ENCODE results near the gene DCUN1D1.

Gene DCUN1D1

DNA sequence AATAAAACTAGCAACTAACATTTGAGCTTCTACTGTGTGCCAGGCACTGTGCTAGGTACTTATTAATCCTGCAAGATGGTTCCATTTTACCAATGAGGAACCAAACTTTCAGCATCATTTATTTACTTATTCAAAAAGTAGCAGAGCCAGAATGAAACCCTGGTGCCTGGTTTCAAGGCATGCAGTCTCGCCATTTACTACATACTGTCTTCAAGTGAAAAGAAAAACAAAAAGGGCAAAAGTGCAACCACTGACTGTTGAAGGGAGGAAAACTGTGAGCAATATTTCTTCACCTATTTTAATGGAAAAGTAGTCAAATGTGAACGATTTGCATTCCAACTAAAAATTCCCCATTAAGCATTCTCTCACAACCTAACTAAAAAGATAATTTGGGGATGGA is 8.7 kb downstream of the DCUN1D1 start:
- DNase-seq = no peak

DNA sequence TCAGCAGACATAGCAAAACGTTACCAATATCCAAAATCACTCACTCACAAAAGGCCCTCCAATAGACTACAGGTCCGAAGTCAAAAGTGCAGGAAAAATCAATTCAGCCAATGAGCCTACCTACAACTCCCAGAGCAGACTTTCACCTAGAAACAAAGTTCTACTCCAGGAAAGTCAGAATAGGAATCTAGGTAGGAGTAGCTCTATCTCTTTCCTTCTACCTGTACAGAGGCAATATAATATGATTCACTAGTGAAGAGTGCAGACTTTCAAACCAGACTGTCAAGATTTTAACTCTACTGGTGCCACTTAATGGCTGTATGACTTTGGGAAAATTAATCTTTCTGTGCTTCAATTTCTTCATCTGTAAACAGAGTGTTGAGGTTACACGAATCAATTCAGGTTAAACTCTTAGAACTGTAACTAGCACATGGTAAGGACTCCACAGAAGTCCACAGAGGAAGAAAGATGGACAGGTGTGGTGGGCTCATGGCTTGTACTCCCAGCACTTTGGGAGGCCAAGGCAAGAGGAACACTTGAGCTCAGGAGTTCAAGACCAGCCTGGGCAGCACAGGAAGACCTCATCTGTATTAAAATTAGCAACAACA is 9.4 kb downstream of the DCUN1D1 start:
- DNase-seq = no peak

DNA sequence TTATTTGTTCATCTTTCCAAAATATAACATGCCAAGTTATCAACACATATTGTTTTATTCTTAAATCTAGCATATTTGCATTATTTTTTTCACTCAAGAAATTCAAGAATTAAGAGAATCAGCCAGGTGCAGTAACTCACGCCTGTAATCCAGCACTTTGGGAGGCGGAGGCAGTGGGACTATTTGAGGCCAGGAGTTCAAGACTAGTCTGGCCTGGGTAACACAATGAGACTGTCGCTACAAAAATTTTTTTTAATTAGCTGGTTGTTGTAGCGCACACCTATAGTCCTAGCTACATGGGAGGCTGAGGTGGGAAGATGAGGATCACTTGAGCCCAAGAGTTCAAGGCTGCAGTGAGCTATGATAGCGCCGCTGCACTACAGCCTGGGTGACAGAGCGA is 10.5 kb downstream of the DCUN1D1 start:
- DNase-seq = no peak

DNA sequence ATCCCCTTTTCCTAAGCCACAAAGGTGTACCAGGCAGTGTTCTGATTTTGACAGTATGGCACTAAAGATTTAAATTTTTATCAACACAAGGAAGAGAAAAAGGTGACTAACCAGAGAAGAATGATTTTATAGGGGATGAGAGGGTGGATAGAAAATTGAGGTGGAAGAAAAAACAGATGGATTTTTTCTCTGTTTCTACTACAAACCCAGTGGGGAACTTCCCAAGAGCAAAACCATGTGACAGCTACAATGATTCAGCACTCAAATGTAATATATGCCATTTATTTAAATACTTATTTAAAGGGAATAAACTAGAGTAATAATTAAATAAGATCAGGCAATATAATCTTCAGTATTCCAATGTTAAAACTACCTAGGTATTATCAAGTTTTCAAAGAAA is 11.1 kb downstream of the DCUN1D1 start:
- no peak for DNase-seq

DNA sequence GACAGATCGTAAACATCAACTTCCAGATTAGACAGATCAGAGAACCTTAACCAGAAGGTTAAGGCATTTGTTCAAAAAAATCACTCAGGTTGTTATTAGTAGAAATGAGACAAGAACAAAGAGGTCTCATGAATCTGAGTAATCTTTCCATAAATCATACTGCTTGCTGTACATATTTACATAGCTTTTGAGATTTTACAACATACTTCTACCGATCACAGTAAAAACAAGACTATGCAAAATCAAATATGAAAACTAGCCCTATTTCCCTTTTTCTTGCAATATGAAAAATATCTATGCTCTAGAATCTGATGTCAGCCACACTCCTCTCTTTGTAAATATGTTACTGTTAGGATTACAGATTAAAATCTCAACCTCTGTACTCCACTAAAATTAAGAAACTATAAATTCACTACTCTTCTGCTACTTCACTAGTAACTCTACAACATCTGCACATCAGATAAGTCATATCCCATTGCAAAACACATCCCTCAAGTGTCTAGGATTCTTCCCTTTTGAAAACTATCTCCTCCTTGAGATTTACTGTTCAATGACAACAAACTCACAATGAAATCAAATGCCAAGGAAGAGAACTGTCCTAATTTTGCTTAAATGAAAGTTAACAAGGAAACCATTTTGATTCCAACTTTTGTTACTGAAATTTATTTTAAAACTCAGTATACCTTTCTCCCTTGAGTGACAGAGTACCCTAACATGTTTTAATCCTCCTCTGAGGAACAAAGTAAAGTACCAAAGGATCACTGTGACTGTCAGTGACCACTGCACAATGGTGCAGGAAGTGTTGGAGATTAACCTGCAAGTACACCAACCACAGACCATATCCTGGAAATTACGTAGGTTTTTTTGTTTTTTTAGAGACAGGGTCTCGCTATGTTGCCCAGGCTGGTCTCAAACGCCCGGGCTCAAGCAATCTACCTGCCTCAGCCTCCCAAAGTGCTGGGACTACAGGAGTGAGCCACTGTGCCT is 12.8 kb downstream of the DCUN1D1 start:
- DNase-seq = no peak

DNA sequence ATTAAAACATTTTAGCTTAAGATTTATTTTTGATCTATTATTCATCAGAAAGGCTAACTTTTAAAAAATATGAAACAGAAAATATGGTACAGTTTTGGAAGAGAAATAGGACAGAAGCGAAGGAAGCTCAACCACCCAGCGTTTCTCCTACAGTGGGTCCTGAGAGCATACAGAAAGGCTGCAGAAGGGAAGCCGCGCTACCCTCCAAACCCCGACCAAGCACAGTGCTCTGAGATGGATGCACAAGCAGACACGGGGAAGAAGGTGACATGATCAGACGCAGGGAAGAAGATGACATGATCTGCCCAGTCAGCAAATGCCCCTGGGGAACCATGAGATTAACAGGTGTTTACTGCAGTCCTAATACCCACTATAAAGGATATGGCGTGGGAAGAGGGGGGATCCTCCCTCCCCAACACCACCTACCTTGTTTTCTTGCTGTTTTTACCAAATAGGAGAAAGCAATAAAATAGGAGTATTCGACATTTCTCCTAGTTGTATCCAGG is 14.4 kb downstream of the DCUN1D1 start:
- no peak for DNase-seq

DNA sequence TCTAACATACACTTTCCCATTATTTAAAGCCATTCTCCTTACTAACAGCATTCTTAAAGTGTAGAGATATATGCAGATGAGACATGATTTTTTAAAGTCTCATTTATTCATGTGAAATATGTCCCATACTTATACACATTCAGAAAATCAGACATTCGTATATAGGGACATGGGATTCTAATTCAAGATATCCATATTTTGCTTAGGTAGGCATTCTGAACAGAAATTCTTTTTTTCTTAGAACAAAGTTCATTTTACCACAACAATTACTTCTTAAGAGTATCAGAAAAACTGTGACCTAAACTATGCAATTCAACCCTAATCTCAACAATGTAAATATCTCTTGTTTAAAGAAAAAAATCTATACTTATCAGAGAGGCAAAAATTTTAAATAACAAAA is 16.2 kb downstream of the DCUN1D1 start:
- no peak for DNase-seq

DNA sequence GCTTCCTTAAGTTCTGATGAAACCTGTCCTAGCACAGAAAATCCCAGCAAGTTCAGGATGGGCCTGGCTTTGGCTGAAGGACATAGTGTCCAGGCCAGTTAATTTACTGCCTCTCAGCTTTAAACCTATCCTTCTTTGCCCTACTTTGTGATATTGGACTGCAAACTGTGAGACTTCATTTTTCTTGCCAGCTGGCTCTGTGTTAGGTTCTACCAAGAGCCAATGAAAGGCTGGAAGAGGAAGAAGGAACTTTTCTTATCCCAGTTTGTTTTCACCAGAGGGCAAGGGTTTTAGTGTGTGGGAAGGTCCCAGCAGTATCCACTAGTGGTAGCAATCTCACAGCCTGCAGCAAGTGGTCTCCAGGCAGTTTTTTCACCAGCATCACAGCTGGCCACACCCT is 18.2 kb downstream of the DCUN1D1 start:
- no peak for DNase-seq

DNA sequence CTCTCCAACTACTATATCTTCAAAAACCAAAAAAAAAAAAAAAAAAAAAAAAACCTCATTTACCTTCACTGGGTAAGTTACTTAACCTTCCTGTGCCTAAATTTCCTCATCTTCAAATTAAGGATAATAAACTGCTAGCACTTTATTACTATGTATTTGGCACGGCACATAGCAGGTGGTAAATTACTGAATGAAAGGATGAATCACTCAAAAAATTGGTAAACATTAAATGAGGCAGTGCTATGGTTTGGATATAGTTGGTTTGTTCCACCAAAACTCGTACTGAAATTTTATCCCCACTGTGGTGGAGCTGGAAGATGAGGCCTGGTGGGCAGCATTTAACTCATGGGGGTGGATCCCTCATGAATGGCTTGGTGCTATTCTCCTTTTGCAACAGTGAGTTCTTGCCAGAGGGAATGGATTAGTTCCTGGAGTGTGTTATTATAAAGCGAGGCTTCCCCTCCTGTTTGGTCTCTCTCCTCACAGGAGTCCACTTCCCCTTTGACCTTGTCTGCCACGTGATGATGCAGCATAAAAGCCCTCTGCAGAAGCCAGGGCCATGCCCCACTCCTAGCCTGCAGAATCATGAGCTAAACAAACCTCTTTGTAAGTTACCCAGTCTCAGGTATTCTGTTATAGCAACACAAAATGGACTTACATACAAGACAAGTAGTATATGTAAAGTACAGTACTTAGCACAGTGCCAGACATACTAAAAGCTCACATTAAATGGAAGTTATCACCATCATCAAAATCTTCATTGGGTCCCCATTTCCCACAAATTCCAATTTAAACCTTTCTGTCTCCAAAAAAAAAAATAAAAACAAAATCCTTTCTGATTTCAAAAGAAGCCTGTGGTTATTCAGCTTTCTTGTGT is 20.6 kb downstream of the DCUN1D1 start:
- DNase-seq = no peak

DNA sequence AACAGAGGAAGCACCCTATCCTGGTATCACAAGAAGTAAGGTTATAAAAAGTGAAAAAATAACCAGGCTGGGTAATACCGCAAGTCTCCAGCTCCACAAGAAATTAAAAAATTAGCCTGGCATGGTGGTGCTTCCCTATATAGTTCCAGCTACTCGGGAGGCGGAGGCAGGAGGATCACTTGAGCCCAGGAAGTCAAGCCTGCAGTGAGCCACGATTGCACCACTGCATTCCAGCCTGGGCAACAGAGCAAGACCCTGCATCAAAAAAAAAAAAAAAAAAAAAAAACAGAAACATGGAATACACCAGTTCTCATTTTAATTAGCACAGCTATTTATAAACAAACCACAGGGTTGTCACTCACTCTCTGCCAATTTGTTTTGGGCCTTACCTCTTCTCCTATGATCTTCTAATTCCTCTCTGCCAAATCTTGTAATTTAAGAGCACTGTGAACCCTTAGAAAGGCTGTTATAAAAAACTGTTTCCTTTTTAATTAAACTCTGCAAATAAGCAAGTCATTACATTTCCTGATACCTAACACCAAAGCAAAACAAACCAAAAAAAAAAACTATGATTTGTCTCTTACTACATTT is 22.6 kb downstream of the DCUN1D1 start:
- no peak for DNase-seq

DNA sequence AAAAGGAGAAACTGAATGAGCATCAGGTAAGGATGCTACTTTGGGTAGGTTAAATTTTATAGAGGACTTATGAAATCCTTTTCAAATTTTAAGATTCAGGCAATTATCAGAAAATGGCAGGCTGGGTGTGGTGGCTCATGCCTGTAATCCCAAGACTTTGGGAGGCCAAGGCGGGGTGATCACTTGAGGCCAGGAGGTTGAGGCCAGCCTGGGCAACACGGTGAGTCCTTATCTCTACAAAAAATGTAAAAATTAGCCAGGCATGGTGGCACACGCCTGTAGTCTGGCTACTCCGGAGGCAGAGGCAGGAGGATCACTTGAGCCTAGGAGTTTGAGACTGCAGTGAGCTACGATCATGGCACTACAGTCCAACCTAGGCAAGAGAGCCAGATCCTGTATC is 23.1 kb downstream of the DCUN1D1 start:
- no peak for DNase-seq

DNA sequence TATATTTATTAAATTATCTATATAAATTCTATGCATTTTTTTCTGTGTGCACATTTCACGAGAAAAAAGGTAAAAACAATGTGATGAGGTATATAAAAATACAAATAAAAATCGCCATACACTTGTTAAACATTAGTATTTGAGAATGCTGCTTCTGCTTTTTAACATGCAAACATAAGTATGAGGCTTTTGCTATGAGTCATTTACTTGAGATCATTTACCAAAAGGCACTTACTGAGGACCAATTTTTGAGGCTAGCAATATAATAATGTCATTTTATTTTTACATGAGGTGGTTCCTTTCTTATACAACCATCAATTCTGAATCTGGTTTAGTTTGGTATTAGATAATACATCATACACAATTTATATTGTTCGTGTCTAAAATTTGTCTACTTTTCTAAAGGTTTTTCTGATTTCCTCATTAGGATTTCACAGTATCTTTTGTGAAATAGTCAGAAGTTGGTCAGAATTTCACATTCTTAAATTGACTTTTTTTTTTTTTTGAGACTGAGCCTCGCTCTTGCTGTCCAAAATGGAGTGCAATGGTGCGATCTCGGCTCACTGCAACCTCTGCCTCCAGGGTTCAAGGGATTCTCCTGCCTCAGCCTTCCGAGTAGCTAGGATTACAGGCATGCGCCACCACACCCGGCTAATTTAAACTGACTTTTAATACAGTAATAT is 25.6 kb downstream of the DCUN1D1 start:
- no peak for DNase-seq

DNA sequence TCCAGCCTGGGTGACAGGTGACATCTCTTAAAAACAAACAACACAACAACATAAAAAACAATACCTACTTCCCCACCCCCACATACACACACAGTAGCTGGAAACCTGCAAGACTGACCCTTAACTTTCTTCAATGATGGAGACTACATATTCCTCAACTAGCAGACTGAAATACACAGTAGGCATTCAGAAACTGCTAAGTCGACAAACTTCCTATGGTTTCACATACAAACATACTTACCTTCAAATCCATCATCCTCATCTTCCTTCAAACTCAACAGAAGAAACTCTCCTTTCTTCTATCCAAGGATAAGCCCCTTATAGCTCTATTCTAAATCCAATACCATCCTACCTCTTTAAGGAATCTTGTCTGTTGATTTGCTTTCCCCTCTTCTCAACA is 30.6 kb downstream of the DCUN1D1 start:
- no peak for DNase-seq

DNA sequence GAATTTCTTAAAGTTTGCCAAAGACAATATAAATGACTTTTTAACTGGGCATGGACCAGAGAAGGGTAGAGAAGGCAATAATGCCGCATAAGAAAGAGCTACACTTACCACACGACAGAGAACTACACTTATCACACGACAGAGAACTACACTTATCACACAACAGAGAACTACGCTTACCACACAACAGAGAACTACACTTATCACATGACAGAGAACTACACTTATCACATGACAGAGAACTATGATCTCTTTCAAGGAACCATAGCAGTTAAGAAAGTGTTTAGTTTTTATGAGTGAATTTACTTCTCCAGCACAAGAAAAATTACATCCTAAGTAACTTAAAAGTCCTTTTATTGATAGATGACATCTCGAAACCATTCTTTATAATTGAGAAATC is 32.0 kb downstream of the DCUN1D1 start:
- DNase-seq = no peak

DNA sequence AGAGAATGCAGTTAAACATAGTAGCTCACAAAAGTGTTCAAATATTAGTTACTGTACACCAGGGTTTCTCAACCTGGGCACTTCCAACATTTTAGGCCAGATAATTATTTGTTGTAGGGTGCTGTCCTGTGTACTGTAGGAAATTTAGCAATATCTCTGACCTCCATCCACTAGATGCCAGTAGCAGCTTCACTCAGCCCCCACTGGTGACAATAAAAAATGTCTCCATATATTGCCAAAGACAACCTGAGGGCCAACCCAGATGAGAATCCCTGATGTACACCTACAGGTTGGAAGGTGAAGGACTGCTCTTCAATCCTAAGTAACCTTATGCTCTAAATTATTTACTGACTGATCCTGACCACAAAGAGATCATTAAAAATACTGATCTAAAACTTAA is 32.5 kb downstream of the DCUN1D1 start:
- no peak for DNase-seq

DNA sequence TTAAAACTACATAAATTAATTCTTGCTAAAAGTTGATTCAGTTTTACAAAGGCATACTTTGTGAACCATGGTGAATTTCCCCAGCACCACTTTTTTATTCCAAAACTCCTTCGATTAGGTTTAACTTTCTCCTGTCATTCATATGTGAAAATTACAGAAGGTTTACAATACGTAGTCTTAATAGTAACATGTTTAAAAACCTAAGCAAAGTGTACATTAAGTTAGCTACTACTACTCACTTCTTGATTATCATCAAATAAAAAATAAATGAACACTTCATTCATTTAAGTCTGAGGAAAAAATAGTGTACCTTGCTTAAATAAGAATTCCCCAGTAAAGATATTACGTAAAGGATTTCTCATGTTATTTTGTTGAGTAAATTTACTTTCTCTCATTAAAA is 38.6 kb downstream of the DCUN1D1 start:
- no peak for DNase-seq

DNA sequence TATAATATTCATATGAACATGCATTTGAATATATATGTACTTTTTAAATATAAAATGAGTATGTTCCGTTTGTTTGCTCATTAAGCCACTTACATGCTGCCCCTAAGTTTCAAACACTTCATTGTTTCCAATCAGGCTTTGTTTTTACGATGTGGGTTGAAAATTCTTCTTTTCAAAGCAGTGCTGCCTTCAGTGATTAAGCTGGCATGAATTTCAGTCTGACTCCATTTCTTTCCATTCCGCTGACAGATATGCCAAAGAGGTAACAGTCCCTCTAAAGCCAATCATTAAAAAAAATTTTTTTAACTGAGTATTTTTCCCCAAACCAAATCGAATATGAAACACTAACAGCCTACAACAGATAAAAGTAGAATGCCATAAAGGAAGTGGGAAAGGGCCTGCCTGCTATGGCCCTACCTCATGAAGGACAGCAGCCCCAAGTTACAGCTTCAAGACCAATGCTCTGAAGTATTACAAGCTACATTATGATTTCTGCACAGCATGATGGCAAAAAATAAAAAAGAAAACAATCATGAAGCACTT is 40.0 kb downstream of the DCUN1D1 start:
- DNase-seq = no peak

DNA sequence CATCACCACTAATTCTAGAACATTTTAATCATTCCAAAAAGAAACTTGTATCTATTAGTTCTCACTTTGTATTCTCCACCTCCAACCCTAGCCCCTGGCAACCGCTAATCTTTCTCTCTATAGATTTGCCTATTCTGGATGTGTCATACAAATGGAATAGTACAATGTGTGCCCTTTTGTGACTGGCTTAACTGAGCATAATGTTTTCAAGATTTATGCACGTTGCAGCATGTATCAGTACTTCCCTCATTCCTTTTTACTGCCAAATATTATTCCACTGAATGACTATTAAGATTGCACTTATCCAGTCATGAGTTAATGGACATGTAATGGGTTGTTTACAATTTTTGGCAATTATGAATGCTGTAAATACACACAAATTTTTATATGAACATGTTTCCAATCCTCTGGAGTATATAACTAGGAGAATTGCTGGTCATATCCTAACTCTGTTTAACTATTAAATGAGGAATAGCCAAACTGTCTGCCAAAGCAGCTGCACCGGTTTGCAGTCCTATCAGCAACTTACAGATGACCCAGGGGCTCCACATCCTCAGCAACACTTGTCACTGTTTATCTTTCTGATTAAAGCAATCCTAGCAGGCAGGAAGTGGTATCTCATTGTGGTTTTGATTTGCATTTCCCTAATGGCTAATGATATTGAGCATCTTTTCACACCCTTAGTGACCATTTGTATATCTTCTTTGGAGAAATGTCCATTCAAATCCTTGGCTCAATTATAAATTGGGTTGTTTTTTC is 42.9 kb downstream of the DCUN1D1 start:
- no peak for DNase-seq

DNA sequence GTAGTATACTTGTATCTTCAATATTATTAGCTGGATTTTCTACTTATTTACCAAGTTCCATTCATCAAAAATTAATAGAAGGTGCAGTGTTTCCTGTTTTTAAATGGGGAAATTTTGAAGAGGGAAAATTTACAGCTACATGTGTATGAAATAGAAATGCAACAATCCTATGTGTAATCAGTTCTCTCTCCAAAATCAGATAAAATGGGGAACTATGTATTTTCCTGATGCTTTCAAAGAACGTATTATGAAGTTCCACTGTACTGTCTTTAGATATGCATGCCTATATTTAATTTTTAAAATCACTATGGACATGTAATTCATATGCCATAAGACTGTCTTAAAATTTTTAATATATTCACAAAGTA is 43.4 kb downstream of the DCUN1D1 start:
- no peak for DNase-seq

DNA sequence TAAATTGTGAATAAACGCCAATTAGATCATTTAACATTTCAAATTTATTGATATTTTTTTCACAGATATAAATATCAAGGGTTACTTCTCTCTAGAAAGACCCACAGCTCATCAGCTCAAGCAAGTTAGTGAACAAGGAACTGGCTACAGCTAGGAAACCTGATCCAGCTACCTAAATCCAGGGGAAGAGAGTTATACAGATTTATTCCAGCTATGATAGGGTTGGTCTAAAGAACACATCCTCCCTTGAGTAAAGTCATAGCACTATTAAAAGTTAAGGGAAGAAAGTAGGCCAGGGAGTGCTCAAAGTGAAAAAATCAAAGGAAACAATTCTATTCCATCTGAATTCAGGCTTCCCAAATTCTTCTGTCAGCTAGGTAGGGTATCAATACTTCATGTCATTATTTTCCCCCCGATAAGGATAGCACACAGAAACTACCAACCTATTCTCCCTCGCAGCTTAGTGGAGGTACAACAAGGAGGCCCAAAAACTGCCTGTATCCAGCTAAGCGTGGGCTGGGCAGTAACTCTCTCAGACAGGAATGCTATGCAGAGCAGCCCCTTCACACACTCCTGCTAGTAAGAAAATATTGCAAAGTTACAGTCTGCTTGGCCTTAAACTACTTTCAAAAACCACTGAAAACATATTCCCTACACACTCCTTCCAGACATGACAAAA is 44.0 kb downstream of the DCUN1D1 start:
- DNase-seq = no peak

DNA sequence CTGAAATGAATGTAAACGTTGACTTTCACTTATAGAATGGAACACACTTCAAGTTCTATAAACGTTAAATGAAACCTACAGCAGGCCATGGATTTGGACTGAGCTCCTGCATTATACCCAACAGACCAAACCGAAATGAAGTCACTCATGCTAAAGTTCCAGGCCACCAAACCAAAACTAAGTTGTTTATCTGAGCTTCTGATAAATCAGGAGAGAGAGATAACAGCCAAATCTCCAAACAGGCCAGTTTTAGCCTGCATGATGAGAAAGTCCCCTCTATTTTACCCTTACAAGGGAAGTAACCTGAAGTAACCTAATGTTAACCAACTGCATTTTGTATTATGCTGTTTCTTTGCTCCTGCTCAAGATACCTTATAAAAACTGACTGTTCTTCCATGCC is 44.5 kb downstream of the DCUN1D1 start:
- DNase-seq = no peak

All from NCI-H524 treated with DMSO at 0.1 percent for 48 hours (cell line).